Peyer's patch (tissue), 4 donors: Measurements from ENCODE around the gene CHURC1.

Experiments used
- POLR2A ChIP-seq, 2 donors: fragments of 450-650 bp; IDR thresholded peaks; one replicate each; pipeline ENCODE4 v1.5.1; 2017; ENCODE audit warnings: antibody characterized with exemption in 2 of 2, mild to moderate bottlenecking in 2 of 2, moderate library complexity in 2 of 2
- TF ChIP-seq, protein P1 (sequence below), 6 experiments: fragments of 450-650 bp in 4 of 6; fragments of 200-600 bp in 2 of 6; sonication (generic) in 1 of 6; IDR thresholded peaks; one replicate each; pipeline ENCODE4 v1.5.1; 2017 to 2019; ENCODE audit warnings: antibody characterized with exemption in 6 of 6, mild to moderate bottlenecking in 3 of 6, moderate library complexity in 1 of 6

DNA sequence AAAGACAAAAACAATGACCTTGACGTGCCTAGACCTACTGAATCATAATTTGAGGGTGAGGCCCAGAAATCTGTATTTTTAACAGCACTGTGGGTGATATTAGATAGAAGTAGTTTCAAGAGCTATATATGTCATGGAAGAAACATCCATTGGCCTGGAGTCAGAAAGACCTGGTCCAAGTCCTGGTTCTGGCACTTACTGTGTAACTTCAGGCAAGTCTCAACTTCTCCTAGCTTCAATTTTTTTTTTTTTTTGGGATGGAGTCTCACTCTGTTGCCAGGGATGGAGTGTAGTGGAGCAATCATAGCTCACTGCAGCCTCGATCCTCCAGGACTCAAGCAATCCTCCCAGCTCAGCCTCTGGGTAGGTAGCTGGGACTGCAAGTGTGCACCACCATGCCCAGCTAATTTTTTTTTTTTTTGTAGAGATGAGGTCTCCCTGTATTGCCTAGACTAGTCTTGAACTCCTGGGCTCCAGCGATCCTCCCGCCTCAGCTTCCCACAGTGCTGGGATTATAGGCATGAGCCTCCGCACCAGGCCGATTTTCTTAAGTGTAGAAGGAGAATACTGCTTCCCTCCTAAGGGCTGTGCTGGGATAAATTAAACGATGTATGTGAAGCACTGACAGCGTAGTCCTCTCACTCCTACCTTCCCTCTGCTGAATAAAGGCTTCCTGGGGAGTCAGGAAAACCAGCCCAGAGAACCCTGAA lies 42.6 kb downstream of the CHURC1 start:
- TF ChIP-seq POLR2A (IDR thresholded peaks at IDR 0.05): no peak
- TF ChIP-seq, protein P1, sequence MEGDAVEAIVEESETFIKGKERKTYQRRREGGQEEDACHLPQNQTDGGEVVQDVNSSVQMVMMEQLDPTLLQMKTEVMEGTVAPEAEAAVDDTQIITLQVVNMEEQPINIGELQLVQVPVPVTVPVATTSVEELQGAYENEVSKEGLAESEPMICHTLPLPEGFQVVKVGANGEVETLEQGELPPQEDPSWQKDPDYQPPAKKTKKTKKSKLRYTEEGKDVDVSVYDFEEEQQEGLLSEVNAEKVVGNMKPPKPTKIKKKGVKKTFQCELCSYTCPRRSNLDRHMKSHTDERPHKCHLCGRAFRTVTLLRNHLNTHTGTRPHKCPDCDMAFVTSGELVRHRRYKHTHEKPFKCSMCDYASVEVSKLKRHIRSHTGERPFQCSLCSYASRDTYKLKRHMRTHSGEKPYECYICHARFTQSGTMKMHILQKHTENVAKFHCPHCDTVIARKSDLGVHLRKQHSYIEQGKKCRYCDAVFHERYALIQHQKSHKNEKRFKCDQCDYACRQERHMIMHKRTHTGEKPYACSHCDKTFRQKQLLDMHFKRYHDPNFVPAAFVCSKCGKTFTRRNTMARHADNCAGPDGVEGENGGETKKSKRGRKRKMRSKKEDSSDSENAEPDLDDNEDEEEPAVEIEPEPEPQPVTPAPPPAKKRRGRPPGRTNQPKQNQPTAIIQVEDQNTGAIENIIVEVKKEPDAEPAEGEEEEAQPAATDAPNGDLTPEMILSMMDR (IDR thresholded peaks at IDR 0.05): no peak
